Measurements from ENCODE around the gene YWHAG.
A peak's percentile ranks its signal among the peaks of the same experiment; 100 is the strongest.

Gene YWHAG

GRCh38 chr7:76327610-76328009 is 31.2 kb downstream of the YWHAG start:
- no peak for TF ChIP-seq CTCF (conservative IDR thresholded peaks at IDR 0.05)

GRCh38 chr7:76326646-76327233 is 32.1 kb downstream of the YWHAG start:
- no peak for TF ChIP-seq CTCF (conservative IDR thresholded peaks at IDR 0.05)
- no peak overlapping the region for H3K27ac ChIP-seq

More at GRCh38 chr7:76327610-76328009, 31.2 kb downstream of the YWHAG start:
- H3K27ac ChIP-seq, result no peak overlapping the region

GRCh38 chr7:76325811-76326210 is 33.0 kb downstream of the YWHAG start:
- TF ChIP-seq CTCF (conservative IDR thresholded peaks at IDR 0.05), result no peak
- no peak overlapping the region for H3K27ac ChIP-seq

- TF ChIP-seq CTCF (conservative IDR thresholded peaks at IDR 0.05), result no peak
These were observed 33.7 kb downstream of the YWHAG start for GRCh38 chr7:76325092-76325491.

GRCh38 chr7:76318488-76319353 is 40.1 kb downstream of the YWHAG start:
- peak; percentile 38 for TF ChIP-seq CTCF (conservative IDR thresholded peaks at IDR 0.05)
- peak overlapping the region; percentile 93 for H3K27ac ChIP-seq

More at GRCh38 chr7:76325092-76325491, 33.7 kb downstream of the YWHAG start:
- H3K27ac ChIP-seq, result no peak overlapping the region

GRCh38 chr7:76317782-76318487 is 40.9 kb downstream of the YWHAG start:
- H3K27ac ChIP-seq, result peak overlapping the region; percentile 93
- TF ChIP-seq CTCF (conservative IDR thresholded peaks at IDR 0.05), result no peak
